ENCODE data around the gene SLC22A16. TPM values are rescaled to one million over a fixed set of nuclear protein-coding genes. Genes with fewer than 3 reads are reported as not detected.
"Not testable (repeated sequence)": the region's sequence is repeated elsewhere in the genome, so short reads cannot be mapped to it uniquely, and the experiment has no call there.

SLC22A16 gene, protein sequence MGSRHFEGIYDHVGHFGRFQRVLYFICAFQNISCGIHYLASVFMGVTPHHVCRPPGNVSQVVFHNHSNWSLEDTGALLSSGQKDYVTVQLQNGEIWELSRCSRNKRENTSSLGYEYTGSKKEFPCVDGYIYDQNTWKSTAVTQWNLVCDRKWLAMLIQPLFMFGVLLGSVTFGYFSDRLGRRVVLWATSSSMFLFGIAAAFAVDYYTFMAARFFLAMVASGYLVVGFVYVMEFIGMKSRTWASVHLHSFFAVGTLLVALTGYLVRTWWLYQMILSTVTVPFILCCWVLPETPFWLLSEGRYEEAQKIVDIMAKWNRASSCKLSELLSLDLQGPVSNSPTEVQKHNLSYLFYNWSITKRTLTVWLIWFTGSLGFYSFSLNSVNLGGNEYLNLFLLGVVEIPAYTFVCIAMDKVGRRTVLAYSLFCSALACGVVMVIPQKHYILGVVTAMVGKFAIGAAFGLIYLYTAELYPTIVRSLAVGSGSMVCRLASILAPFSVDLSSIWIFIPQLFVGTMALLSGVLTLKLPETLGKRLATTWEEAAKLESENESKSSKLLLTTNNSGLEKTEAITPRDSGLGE
- not detected for polyA plus RNA-seq (2013, experiment 1 of 2; ENCODE audit: insufficient read length)
- not detected for polyA plus RNA-seq (2013, experiment 2 of 2; ENCODE audit: insufficient read length)

DNA sequence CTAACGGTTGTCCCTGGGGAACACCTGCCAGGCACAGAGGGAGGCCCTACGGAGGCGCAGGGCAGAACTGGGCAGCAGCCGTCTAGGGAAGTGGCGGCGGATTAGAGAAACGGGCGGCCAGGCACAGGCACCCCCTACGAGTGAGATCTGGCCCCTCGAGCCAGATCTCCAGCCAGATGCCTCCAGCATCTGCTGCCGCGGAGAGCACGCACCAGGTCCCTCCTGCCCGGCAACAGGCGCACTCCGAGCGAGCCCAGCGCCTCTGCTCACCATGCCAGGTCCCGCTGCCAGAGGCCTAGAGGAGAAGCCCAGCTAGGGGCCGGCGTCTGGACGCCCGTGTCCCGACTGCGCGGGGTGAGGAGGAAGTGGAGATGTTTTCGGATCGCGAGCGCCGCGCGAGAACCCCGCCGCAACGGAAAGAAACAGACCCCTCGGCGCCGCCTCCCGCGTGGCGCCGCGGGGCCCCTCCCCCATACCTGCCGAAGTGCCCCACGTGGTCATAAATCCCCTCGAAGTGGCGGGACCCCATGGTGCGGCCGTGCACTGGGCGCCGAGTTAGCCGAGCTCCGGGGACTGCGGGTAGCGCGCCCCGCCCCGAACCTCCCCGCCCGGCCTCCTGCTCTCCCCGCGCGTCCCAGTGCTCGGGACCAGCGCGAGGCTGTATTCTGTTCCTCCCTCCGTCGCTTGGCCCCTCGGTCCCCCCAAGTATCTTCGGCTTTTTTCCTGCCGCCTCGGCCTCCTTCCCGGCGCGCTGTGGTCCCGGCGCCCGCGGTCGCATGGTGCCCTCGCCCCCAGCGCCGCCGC lies at the start of gene SLC22A16:
TSS of gene SLC22A16 (minus strand) at position 568 of the 804 bp plus-strand sequence. CDS start at position 529, 39 bp downstream.
- DNase-seq = no peak

DNA sequence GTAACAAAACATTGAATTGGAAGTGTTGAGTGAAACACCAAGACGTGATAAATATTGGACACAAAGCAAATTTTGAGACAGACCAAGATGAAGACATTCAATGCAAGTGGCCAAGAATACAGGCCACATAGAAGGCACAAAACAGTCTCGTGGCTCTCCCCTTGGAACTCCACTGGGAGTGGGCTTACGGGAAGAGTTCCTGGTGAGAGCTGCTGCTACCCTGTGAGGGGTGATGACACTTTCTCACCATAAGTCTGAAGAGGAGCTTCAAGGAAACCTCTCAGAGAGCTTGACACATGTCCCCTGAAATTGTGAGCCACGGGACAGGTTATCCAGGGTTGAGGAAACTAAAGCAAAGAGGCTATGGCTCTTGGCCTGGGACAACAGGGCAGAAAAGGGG lies 48.6 kb upstream of the SLC22A16 start:
- no peak for DNase-seq

GRCh38 chr6:110524305-110524704 lies 47.9 kb upstream of the SLC22A16 start:
- no peak for DNase-seq

DNA sequence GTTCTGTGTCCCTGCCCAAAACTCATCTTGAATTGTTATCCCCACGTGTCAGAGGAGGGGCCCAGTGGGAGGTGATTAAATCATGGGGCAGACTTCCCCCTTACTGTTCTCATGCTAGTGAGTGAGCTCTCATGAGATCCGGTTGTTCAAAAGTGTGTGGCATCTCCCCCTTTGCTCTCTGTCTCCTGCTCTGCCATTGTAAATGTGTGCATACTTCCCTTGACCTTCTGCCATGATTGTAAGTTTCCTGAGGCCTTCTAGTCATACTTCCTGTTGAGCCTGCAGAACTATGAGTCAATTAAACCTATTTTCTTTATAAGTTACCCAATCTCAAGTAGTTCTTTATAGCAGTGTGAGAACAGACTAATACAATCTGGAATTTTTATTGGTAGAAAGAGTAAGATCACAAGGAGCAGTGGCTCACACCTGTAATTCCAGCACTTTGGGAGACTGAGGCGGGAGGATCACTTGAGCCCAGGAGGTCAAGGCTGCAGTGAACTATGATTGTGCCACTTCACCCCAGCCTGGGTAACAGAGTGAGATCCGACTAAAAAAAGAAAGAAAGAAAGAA lies 47.1 kb upstream of the SLC22A16 start:
- DNase-seq = no peak

GRCh38 chr6:110522427-110522826 lies 46.0 kb upstream of the SLC22A16 start:
- no peak for DNase-seq

- no peak for DNase-seq
These were observed 44.7 kb upstream of the SLC22A16 start for GRCh38 chr6:110520992-110521543.

GRCh38 chr6:110520209-110520965 lies 44.0 kb upstream of the SLC22A16 start:
- DNase-seq = no peak

DNA sequence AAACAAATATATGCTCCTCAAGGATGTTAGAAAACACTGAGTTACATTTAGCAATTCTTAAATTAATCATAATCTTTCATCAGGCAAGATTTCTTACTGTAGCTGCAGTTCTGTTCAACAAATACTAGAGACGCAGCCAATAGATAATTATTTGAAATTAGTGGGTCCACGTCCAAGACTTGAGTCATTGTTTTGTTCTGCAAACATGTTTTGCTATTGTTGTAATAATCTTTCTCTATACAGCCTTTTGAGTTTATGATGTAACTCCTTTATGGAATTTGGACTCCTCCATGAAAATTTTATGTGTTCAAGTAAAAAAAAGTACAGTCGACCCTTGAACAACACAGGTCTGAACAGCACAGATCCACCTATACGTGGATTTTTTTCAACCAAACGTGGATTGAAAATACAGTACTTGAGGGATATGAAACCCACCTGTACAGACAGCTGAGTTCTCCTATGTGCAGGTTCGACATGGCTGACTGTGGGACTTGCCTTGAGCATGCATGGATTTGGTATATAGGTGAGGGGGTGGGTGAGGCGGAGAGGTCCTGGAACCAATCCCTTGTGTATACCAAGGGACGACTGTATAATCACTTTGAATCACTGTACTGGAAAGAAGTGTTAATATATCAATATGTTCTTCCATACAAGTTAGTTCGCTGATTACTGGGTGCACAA lies 41.3 kb upstream of the SLC22A16 start:
- DNase-seq = no peak

- no peak for DNase-seq
These were observed 40.6 kb upstream of the SLC22A16 start for GRCh38 chr6:110517034-110517433.

- no peak for DNase-seq
These were observed 38.4 kb upstream of the SLC22A16 start for GRCh38 chr6:110514818-110515217.

- peak; percentile 31 for DNase-seq
These were observed 36.6 kb upstream of the SLC22A16 start for GRCh38 chr6:110512991-110513390.

GRCh38 chr6:110512549-110512948 lies 36.1 kb upstream of the SLC22A16 start:
- not testable (repeated sequence) for DNase-seq

- DNase-seq = no peak
These were observed 35.0 kb upstream of the SLC22A16 start for GRCh38 chr6:110511401-110511800.

DNA sequence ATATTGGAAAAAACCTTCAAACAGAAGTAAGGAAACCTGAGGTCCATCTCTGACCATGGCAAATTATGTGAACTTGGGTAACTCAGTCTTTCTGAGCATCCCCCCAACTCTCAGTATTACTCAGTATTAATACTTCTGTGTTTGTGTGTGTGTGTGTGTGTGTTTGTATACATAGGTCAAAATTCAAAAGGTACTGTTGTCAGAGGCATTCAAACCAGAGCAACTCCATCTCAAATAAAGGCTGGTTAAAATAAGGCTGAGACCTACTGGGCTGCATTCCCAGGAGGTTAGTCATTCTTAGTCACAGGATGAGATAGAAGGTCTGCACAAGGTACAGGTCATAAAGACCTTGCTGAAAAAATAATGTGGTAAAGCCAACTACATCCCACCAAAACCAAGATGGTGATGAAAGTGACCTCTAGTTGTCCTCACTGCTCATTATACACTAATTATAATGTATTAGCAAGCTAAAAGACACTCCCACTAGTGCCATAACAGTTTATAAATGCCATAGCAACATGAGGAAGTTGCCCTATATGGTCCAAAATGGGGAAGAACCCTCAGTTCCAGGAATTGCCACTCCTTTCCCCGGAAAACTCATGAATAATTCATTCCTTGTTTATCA lies 33.3 kb upstream of the SLC22A16 start:
- peak; percentile 66 for DNase-seq

GRCh38 chr6:110504891-110505290 lies 28.5 kb upstream of the SLC22A16 start:
- DNase-seq = not testable (repeated sequence)

DNA sequence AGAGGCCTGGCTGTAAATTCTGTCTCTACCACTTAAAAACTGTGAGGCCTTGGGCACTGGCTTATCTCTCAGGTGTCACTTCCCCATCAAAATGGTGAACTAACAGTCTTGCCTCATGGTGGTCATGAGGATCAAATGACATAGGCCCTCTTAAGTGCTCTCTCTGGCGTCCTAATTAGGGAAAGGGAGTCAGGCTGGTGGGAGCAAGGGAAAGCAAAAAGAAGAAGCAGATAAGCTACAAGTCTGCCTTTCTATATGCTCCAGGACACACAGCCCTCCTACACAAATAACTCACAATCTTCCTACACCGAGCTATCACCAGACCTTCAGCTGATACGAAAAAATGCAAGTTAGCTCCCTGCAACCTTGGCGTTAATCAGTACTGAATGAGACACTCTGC lies 19.5 kb upstream of the SLC22A16 start:
- no peak for DNase-seq

DNA sequence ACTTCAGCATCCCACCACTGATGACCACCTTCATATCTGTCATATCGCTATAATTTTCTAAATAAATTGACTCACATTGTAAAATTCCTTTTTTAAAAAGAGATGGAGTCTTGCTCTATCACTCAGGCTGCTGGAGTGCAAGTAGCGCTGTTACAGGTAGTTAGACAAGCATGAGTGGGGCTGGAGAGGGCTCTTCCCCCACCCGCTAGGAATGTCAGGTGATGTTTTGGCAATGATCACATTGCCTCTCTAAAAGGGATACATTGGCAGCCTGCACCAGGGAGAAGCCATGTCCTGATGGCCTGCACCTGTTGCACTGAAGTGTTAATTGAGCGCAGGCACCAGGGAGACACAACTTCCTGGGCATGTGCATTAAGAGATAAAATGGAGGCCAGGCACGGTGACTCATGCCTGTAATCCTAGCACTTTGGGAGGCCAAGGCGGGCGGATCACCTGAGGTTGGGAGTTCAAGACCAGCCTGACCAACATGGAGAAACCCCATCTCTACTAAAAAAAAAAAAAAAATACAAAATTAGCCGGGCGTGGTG lies 16.9 kb upstream of the SLC22A16 start:
- no peak for DNase-seq

DNA sequence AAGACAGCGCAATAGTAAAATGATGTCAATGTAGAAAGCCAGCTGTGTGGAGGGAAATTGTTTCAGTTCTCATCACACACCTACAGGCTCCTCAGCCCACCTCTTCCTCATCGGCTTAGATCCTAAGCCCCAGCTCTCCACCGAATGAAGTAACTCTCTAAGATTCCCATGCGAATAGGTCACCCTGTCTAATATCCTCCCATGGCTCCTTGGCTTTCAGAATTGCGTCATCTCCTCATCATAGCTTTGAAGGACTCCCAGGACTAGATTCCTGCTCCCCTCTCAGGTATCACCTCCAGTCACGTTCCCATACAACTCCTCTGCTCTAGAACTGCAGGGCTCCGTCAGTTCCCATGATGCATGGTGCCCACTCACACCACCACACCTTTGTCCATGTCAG lies 16.2 kb upstream of the SLC22A16 start:
- no peak for DNase-seq

DNA sequence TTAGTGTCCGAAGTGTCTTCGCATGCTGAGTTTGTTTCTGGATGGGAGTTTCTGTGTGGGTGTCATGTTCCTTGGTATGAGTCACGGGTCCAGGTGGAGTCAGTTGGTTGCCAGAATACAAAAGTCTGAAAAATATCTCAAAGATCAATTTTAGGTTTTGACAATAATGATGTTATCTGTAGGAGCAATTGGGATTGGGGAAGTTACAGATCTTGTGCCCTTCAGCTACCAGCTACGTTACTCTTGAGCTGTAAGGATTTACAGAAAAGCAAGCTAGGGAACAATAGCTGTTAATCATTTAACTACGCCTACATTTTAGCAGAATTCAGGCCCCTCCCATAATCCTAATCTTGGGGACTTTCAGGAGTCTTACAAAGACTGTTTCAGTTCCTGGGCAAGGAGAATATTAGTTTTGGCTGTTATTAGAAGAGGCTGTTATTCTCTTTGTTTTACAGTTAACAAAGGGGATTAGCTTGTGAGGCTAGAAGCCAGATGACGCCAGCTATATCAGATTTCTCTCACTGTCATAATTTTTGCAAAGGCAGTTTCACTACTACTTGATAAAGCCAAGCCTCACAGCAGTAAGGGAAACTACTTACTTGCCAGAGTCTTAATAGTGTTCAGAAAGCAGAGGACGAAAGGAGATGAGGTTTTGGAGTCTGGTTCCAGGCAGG lies 15.4 kb upstream of the SLC22A16 start:
- DNase-seq = no peak

DNA sequence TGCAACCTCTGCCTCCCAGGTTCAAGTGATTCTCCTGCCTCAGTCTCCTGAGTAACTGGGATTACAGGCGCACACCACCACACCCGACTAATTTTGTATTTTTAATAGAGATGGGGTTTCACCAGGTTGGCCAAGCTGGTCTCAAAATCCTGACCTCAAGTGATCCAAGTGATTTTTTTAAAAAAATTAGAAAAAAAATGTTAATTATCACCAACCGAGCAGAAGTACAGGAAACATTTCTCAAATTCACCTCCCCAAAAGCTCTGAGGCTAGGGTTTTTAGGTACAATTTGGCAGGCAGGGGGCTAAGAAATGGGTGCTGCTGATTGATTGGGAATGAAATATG lies 14.9 kb upstream of the SLC22A16 start:
- DNase-seq = no peak

Measured in fibroblast of skin of scalp (primary cell).